ENCODE results near the gene VSIR.
A peak's percentile ranks its signal among the peaks of the same experiment; 100 is the strongest.

VSIR gene

DNA sequence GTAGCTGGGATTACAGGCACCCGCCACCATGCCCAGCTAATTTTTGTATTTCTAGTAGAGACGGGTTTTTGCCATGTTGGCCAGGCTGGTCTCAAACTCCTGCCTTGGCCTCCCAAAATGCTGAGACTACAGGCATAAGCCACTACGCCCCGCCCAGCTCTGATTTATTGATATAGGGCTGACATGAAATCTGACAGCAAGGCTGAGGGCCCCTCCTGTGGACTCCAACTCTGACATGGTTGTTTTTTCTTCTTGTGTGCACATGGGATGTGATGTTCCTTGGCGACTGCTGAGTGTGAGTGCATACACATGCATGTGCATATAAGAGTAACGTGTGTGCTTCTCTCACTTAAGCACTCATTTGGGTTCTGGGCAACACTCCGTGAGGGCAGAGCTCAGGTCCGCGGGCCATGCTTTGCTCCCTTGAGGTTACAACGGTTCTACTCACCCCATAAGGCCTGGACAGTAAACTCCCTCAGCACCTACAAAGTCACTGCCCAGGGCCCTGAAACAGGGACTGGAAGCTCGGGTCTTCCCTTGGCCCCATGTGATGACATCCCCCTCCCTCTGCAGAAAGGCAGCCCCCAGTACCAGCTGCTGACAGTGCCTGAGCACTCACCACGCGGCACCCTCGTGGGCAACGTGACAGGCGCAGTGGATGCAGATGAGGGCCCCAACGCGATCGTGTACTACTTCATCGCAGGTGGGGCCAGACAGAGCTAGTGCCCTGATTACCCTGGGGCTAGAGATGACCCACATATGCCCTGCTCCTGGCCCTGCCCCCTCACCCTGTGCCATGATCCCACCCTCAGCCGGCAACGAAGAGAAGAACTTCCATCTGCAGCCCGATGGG, 33.6 kb upstream of the VSIR start:
- no peak for DNase-seq

DNA sequence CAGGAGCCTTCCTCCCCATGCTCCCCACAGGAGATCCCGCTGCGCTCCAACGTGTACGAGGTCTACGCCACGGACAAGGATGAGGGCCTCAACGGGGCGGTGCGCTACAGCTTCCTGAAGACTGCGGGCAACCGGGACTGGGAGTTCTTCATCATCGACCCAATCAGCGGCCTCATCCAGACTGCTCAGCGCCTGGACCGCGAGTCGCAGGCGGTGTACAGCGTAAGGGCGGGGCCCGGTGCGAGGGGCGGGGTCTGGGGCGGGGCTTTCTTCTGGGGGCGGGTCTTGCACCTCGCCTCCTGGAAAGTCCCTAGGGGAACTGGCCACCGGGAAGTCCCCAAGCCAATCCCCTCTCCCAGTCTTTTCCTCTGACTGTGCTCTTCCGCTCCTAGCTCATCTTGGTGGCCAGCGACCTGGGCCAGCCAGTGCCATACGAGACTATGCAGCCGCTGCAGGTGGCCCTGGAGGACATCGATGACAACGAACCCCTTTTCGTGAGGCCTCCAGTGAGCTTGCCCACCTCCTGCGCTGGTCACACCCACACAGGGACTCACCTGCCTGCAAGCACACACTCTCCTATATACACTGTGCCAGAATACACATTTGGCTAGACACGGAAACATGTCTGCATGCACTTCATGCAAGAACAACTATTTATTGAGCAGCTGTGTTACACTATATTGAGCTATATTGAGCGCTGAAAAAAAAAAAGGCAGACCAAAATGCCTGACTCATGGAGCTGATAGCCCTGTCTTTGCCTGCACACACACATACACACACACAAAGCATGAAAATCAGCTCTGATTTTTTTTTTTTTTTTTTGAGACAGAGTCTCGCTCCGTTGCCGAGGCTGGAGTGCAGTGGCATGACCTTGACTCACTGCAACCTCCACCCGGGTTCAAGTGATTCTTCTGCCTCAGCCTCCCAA, 32.7 kb upstream of the VSIR start:
- DNase-seq, result peak; percentile 22

- DNase-seq, result peak; percentile 51
Measured at GRCh38 chr10:71804077-71804476, 30.8 kb upstream of the VSIR start.

DNA sequence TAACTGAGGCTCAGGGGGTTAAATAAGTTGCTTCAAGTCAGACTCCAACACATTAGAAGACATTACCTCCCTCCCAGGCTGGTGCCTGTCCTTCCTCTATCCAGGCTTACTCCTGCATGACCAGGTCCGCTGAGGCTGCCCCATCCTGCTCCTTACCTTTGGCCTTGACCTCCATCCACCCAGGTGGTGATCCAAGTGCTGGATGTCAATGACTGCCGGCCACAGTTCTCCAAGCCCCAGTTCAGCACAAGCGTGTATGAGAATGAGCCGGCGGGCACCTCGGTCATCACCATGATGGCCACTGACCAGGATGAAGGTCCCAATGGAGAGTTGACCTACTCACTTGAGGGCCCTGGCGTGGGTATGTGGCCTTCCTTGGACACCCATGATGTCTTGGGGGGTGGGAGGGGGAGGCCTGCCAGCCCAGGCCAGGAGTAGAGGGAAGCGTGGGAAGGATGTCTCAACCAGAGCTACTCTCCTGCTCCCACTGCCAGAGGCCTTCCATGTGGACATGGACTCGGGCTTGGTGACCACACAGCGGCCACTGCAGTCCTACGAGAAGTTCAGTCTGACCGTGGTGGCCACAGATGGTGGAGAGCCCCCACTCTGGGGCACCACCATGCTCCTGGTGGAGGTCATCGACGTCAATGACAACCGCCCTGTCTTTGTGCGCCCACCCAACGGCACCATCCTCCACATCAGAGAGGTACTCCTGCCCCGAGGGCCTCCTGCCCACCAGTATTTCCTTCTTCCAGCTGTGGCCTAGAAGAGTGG, 29.6 kb upstream of the VSIR start:
- DNase-seq, result no peak

DNA sequence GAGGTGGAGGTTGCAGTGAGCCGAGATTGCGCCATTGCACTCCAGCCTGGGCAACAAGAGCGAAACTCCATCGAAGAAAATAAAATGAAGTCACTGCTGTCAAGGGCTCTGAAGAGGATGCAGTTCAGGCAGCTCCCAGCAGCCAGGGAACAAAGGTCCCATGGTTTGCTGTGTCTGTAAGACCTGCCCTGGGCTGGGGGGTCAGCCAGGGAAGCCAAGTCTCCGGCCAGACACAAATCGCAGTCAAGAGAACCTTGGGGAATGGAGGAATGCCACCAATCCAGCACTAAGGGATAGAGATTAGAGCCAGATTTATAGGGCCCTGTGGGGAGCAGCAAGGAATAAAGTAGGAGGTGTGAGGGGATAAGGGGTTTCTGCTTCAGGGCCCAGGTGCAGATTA, 28.9 kb upstream of the VSIR start:
- DNase-seq, result no peak

DNA sequence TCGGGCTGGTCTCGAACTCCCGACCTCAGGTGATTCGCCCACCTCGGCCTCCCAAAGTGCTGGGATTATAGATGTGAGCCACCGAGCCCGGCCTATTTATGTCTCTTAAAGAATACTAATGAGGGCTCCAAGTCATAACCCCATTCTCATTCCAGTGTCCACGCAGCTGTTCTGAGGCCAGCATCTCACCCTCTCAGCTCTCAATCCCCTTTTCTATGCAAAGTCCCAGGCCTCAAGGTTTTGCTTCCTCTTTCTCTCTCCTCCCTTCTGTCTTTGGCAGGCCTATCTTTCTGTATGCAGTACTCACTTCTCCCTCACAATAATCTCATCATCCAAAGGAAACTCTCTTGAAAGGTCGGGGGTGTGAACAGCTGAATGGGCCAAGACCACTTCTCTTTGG, 28.0 kb upstream of the VSIR start:
- no peak for DNase-seq

- no peak for DNase-seq
Measured at GRCh38 chr10:71799608-71800453, 26.5 kb upstream of the VSIR start.

DNA sequence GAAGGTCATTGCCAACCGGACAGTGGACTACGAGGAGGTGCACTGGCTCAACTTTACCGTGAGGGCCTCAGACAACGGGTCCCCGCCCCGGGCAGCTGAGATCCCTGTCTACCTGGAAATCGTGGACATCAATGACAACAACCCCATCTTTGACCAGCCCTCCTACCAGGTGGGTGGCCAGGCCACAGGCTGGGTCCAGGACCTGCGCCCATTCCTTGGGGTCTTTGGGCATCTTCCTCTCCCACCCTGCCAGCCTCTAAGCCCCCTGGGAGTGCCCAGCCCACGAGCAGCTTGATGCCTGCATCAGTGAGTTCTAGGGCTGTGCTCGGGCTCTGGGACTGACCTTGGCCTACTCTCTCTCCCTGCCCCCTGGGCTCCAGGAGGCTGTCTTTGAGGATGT, 25.8 kb upstream of the VSIR start:
- no peak for DNase-seq

DNA sequence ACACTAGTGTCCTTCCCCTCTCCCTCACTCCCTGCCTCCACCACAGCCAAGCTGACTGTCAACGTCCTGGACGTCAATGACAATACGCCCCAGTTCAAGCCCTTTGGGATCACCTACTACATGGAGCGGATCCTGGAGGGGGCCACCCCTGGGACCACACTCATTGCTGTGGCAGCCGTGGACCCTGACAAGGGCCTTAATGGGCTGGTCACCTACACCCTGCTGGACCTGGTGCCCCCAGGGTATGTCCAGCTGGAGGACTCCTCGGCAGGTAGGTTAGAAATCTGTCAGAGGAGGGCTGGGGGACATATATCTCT, 24.9 kb upstream of the VSIR start:
- DNase-seq, result no peak

DNA sequence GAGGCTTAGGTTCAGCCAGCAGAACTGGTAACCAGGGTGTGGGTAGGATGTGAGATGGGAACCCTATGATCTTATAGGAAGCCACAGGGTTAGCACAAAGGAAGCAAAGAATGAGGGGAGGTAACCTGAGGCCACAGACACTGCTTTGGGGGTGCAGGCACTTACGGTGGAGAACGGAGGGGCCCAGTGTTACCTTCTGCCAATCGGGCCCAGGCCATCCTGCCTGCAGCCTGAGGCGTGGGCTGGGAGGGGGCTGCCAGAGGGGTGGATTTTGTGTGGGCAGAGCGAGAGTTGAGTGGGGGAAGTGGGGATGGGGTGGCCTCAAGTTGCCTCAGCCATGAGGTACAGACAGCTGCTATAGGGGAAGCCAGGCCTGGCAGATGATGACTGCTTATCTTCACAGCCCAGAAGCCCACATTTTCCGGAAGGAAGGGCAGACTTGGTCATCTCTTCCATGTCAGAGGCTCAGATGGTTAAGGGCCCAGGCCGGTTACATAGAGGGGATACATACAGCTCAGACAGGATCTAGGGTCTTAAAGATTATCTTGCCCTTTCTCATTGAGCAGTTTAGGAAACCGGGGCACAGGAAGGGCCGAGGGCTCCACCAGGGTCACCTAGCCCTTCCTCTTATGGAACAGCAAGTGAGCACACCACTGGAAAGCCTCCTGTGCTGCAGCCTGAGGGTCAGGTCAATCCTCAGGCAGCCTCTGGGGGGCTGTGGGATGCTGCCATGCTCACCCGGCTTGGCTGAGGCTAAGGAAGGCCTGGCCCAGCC, 24.4 kb upstream of the VSIR start:
- no peak for DNase-seq

DNA sequence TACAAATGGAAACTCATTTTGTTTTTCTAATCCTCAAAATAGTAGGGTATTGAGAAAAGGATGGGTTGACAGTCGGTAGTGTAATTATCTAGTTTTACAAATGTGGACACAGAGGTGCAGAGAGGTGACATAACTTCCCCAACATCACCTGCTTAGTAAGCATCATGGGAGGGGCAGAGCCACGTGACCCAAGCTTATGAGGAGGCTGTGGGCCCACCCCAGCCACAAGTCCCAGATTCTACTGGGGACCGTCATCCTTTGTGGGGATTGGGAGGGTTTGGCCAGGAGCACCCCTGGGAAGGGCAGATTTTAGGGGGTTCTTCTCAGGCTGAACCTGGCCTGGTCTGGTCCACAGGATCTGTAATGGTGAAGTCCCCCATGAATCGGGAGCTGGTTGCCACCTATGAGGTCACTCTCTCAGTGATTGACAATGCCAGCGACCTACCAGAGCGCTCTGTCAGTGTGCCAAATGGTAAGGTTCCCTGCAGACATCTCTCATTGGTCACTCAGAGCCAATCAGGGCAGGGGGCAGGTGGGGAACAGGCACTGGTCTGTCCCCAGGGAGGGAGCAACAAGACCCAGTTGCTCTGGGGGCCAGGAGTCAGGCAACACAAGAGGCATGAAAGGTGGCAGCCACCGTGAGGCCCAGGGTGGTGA, 23.6 kb upstream of the VSIR start:
- DNase-seq, result no peak

GRCh38 chr10:71795248-71795647, 21.9 kb upstream of the VSIR start:
- DNase-seq, result no peak

DNA sequence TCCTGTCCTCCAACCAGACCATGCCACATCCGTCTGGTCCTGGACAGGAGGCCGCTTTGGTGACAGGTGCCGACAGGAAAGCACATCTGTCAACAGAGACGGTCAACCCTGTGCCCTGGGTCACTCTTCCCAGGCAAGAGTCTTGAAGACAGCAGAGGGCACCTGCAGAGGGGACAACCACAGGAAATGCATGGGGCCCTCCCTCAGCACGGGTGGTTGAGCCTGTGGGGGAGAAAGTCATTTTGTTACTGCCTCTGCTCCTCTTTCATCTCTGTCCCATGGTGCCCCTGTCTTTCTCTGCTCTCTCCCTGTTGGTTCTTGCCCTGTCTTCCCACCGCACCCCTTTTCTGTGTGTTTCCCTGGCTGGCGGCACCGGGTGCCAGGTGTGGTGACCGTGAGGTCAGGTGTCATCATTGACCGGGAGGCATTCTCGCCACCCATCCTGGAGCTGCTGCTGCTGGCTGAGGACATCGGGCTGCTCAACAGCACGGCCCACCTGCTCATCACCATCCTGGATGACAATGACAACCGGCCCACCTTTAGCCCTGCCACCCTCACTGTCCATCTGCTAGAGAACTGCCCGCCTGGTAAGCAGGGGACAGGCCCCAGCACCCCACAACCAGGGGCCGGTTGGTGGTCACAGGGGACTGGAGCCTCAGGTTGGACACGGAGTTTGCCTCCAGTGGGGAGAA, 17.6 kb upstream of the VSIR start:
- DNase-seq, result no peak

GRCh38 chr10:71789871-71790270, 16.6 kb upstream of the VSIR start:
- no peak for DNase-seq

- no peak for DNase-seq
Measured at GRCh38 chr10:71788954-71789353, 15.6 kb upstream of the VSIR start.

GRCh38 chr10:71784679-71785272, 11.5 kb upstream of the VSIR start:
- no peak for DNase-seq

DNA sequence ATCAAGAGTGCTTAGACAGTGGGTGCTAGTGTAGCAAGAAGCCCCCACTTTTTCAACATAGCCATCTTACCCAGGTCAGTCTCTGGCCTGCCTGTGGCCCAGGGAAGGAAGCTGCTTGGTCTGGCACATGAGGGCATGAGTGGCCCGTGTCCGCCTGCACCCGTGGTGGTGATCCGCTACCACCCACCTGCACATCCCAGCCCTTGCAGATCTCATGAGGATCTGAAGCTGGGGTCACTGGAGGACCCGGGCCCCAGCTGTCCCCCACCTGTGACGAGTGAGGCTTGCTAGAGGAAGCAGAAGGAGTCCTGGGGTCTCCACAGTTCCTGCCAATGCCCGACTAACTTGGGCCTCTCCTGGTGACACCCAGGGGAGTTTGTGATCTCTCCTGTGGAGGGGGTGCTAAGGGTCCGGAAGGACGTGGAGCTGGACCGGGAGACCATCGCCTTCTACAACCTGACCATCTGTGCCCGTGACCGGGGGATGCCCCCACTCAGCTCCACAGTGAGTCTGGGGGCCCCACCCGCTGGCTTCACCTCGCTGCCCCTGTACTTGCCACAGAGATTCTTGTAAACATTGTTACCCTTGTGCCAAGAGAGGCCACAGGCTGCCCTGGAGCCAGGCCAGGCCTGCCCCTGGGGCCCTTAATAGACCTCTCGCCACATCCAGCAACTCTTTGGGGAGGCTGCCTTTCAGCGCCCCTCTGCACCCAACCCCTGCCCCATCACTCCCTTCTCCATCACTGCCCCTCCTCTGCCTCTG, 10.8 kb upstream of the VSIR start:
- no peak for DNase-seq

GRCh38 chr10:71782917-71783490, 9.7 kb upstream of the VSIR start:
- DNase-seq, result no peak
